Right lobe of liver (tissue), 4 donors: ENCODE results near the gene IL17RA.

Source experiments
- POLR2A ChIP-seq: fragments of 450-650 bp; IDR thresholded peaks from one replicate; pipeline ENCODE4 v1.6.1; 2017; ENCODE audit warnings: antibody characterized with exemption, mild to moderate bottlenecking
- TF ChIP-seq, protein P1 (sequence below), 4 donors: fragments of 200-600 bp in 3 of 4; fragments of 450-650 bp in 1 of 4; IDR thresholded peaks; one replicate each; pipeline versions ENCODE4 v1.5.1 to v1.8.0; 2016 to 2022; ENCODE audit warnings: antibody characterized with exemption in 4 of 4, mild to moderate bottlenecking in 2 of 4
- donor health status: DM: no; HTN: no; CAD: no.
- donor health status: DM: no; HTN: no; CAD: no.
- donor health status: DM: no; HTN: yes; CAD: no.

DNA sequence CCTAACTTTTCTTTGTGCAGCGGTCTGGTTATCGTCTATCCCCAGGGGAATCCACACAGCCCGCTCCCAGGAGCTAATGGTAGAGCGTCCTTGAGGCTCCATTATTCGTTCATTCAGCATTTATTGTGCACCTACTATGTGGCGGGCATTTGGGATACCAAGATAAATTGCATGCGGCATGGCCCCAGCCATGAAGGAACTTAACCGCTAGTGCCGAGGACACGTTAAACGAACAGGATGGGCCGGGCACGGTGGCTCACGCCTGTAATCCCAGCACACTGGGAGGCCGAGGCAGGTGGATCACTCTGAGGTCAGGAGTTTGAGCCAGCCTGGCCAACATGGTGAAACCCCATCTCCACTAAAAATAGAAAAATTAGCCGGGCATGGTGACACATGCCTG, 25.2 kb downstream of the IL17RA start:
- TF ChIP-seq, protein P1, sequence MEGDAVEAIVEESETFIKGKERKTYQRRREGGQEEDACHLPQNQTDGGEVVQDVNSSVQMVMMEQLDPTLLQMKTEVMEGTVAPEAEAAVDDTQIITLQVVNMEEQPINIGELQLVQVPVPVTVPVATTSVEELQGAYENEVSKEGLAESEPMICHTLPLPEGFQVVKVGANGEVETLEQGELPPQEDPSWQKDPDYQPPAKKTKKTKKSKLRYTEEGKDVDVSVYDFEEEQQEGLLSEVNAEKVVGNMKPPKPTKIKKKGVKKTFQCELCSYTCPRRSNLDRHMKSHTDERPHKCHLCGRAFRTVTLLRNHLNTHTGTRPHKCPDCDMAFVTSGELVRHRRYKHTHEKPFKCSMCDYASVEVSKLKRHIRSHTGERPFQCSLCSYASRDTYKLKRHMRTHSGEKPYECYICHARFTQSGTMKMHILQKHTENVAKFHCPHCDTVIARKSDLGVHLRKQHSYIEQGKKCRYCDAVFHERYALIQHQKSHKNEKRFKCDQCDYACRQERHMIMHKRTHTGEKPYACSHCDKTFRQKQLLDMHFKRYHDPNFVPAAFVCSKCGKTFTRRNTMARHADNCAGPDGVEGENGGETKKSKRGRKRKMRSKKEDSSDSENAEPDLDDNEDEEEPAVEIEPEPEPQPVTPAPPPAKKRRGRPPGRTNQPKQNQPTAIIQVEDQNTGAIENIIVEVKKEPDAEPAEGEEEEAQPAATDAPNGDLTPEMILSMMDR (IDR thresholded peaks at IDR 0.05): no peak
- no peak for TF ChIP-seq POLR2A
